Upper lobe of left lung (tissue), 6 donors: ENCODE results near the gene ADAMTS7. TPM values are rescaled to one million over a fixed set of nuclear protein-coding genes. Genes with fewer than 3 reads are reported as not detected.
A peak's percentile ranks its signal among the peaks of the same experiment; 100 is the strongest.
"Not testable (repeated sequence)": the region's sequence is repeated elsewhere in the genome, so short reads cannot be mapped to it uniquely, and the experiment has no call there.

ENCODE experiments used
- ATAC-seq, 2 donors: fragments of 200-7000 bp; cut with Tn5 transposase; one replicate each; pipeline ENCODE4 v1.9.1; 2022; ENCODE audit warnings: mild to moderate bottlenecking in 2 of 2, moderate library complexity in 2 of 2; ENCODE audit not compliant: low FRiP score in 2 of 2
- DNase-seq, 2 donors: peaks; one replicate each; pipeline ENCODE4 v3.0.0-alpha.2; 2019 to 2020
- H3K27ac ChIP-seq, 4 donors: fragments of 200-600 bp; sonication (generic); one replicate each; pipeline ENCODE4 v1.5.1; 2016 to 2019
- H3K27me3 ChIP-seq, 4 donors: fragments of 200-600 bp; sonication (generic); one replicate each; pipeline ENCODE4 v1.5.1; 2017 to 2019
- H3K36me3 ChIP-seq, 4 donors: fragments of 200-600 bp; sonication (generic); one replicate each; pipeline ENCODE4 v1.5.1; 2016 to 2019
- H3K4me1 ChIP-seq, 4 donors: fragments of 200-600 bp; sonication (generic); one replicate each; pipeline ENCODE4 v1.5.1; 2018 to 2019
- H3K4me3 ChIP-seq, 4 donors: fragments of 200-600 bp; sonication (generic); one replicate each; pipeline ENCODE4 v1.5.1; 2017 to 2019; ENCODE audit warnings: mild to moderate bottlenecking in 2 of 4, moderate library complexity in 1 of 4
- H3K9me3 ChIP-seq, 4 donors: fragments of 200-600 bp; sonication (generic); one replicate each; pipeline ENCODE4 v1.5.1; 2018 to 2019
- CTCF ChIP-seq, 6 experiments: fragments of 450-650 bp in 4 of 6; fragments of 200-600 bp in 2 of 6; sonication (generic) in 2 of 6; IDR thresholded peaks; one replicate each; pipeline ENCODE4 v1.5.1; 2016 to 2019; ENCODE audit warnings: antibody characterized with exemption in 6 of 6
- EP300 ChIP-seq, 4 donors: sonication (generic); formaldehyde crosslinking; IDR thresholded peaks; one replicate each; pipeline ENCODE4 v1.5.1; 2017; ENCODE audit warnings: antibody characterized with exemption in 4 of 4, control low read depth in 2 of 4
- POLR2A ChIP-seq, 4 donors: fragments of 450-650 bp; IDR thresholded peaks; one replicate each; pipeline ENCODE4 v1.5.1; 2016 to 2017; ENCODE audit warnings: antibody characterized with exemption in 4 of 4, mild to moderate bottlenecking in 2 of 4
- POLR2AphosphoS5 ChIP-seq, 2 donors: sonication (generic); formaldehyde crosslinking; IDR thresholded peaks; one replicate each; pipeline ENCODE4 v1.5.1; 2017; ENCODE audit warnings: antibody characterized with exemption in 2 of 2
- WGBS, 2 donors: methylation state at CpG; one replicate each; pipeline ENCODE4 v1.1.5; 2017 to 2018; 5-methylcytosine and 5-hydroxymethylcytosine counted together
- total RNA-seq, 6 donors: library from RNA; depleted of rRNA in 4 of 6; stranded (reverse); fragments of >200 nt in 4 of 6; gene quantifications; one replicate each; pipeline versions ENCODE4 v1.1.0 to v1.2.1, GENCODE V29; 2016 to 2021
- donor health status: DM: no; HTN: no; CAD: no; lungs with moderate emphysema.
- donor health status: DM: no; HTN: yes; CAD: no; lungs with severe emphysema.

Gene ADAMTS7
- total RNA-seq, 6 donors from 2014 or later = 1.8 to 10.2 (median 5.1) TPM

DNA sequence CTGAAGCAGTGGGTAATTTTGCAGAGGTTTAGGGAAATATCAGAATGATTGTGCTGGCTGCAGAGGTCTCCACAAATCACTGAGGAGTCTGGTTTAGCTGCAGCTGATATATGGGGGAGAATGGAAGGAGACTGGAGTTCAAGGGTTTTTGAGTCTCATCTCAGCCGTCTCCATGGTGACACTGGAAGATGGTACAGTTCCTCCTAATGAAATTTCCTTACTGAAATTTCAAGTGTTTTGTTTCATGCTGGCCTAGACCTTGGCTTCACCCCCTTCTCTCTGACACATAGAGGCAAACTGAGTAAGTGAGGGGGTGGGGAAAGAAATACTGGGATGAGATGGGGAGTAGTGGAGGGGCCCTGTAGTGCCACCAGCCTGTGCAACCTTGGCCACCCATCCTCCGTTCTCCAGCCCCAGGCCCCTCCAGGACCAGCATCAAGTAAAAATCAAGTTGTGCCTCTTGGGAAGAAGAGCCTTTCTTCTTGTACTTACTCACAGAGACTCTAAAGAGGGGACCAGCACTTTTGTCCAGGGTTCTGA, 43.6 kb upstream of the ADAMTS7 start:
- no peak overlapping the region for H3K27ac ChIP-seq
- DNase-seq (no peak), ATAC-seq (no peak)
- no peak for TF ChIP-seq POLR2AphosphoS5 (IDR thresholded peaks at IDR 0.05)
- no peak for TF ChIP-seq CTCF (IDR thresholded peaks at IDR 0.05)
- no peak for TF ChIP-seq POLR2A (IDR thresholded peaks at IDR 0.05)
- TF ChIP-seq EP300 (IDR thresholded peaks at IDR 0.05) = no peak
- no peaks in the 10 kb centered on the region for H3K9me3 ChIP-seq
- no peaks in the 10 kb centered on the region for H3K36me3 ChIP-seq
- no peaks in the 10 kb centered on the region for H3K4me1 ChIP-seq
- WGBS, 2 donors = 82 to 96% methylated on average over 2 of the region's 2 CpGs
- no peaks in the 10 kb centered on the region for H3K27me3 ChIP-seq
- H3K4me3 ChIP-seq = no peak overlapping the region

- no peak overlapping the region for H3K4me3 ChIP-seq
- no peaks in the 10 kb centered on the region for H3K27me3 ChIP-seq
- H3K9me3 ChIP-seq = no peaks in the 10 kb centered on the region
- DNase-seq = no peak
- no peak for TF ChIP-seq POLR2AphosphoS5 (IDR thresholded peaks at IDR 0.05)
- no peak for TF ChIP-seq CTCF (IDR thresholded peaks at IDR 0.05)
- no peak for TF ChIP-seq POLR2A (IDR thresholded peaks at IDR 0.05)
- no peak for TF ChIP-seq EP300 (IDR thresholded peaks at IDR 0.05)
- H3K4me1 ChIP-seq = no peaks in the 10 kb centered on the region
- WGBS, 2 donors = 92 to 94% methylated on average over 4 to 6 of the region's 6 CpGs
- no peaks in the 10 kb centered on the region for H3K36me3 ChIP-seq
- H3K27ac ChIP-seq = no peak overlapping the region
- ATAC-seq = no peak
These were observed 42.2 kb upstream of the ADAMTS7 start for GRCh38 chr15:78853500-78853899.

DNA sequence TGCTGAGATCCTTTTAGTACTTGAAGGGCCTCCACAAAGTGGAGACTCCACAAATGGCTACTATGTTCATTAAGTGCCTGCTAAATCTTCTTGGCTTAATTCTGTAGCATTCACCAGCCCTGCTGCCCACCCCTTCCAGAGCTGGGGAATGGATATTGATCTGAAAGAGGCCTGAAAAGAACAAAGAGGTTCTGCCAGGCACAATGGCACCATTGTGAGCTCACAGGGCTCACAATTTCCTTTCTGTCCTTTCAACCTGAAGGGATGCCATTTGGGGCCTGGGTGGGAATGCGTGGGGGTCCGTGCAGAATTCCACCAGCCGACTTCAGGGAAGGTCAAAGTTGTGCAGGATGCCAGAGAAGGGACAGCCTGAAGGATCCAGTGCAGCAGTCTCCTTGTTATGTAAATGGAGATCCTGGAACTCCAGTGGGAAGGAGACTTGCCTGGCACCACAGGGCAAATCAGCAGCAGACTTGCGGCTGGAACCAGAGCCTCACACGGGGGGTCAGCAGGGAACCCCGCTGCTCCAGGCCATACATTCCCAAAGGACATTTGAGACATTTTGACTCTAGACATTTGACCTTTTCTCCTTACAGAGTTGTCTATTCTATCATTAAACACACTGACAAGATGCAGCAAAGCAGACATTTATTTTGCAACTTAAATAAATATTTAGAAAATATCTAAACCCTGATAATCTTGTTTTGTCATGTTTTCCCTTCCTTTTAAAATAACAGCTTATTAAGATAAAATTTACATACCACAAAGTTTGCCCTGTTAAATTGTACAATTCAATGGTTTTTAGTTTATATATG, 39.9 kb upstream of the ADAMTS7 start:
- WGBS, 2 donors = 63 to 88% methylated on average over 6 of the region's 6 CpGs

GRCh38 chr15:78850352-78850751, 39.1 kb upstream of the ADAMTS7 start:
- no peak overlapping the region for H3K4me3 ChIP-seq
- H3K9me3 ChIP-seq = no peaks in the 10 kb centered on the region
- H3K27me3 ChIP-seq = no peaks in the 10 kb centered on the region
- ATAC-seq (no peak), DNase-seq (peak in 1 of 2 donors; percentile 36)
- no peaks in the 10 kb centered on the region for H3K4me1 ChIP-seq
- no peak overlapping the region for H3K27ac ChIP-seq
- WGBS, 2 donors = 65 to 72% methylated on average over 2 of the region's 2 CpGs
- no peak for TF ChIP-seq EP300 (IDR thresholded peaks at IDR 0.05)
- no peak for TF ChIP-seq POLR2A (IDR thresholded peaks at IDR 0.05)
- TF ChIP-seq POLR2AphosphoS5 (IDR thresholded peaks at IDR 0.05) = no peak
- no peak for TF ChIP-seq CTCF (IDR thresholded peaks at IDR 0.05)
- H3K36me3 ChIP-seq = no peaks in the 10 kb centered on the region

More for the DNA sequence above, 39.9 kb upstream of the ADAMTS7 start:
- no peaks in the 10 kb centered on the region for H3K4me1 ChIP-seq
- no peak overlapping the region for H3K4me3 ChIP-seq
- ATAC-seq (no peak), DNase-seq (no peak)
- no peaks in the 10 kb centered on the region for H3K27me3 ChIP-seq
- H3K9me3 ChIP-seq = no peaks in the 10 kb centered on the region
- TF ChIP-seq POLR2AphosphoS5 (IDR thresholded peaks at IDR 0.05) (no peak), CTCF (IDR thresholded peaks at IDR 0.05) (no peak), POLR2A (IDR thresholded peaks at IDR 0.05) (no peak)
- H3K36me3 ChIP-seq = no peaks in the 10 kb centered on the region
- no peak overlapping the region for H3K27ac ChIP-seq

DNA sequence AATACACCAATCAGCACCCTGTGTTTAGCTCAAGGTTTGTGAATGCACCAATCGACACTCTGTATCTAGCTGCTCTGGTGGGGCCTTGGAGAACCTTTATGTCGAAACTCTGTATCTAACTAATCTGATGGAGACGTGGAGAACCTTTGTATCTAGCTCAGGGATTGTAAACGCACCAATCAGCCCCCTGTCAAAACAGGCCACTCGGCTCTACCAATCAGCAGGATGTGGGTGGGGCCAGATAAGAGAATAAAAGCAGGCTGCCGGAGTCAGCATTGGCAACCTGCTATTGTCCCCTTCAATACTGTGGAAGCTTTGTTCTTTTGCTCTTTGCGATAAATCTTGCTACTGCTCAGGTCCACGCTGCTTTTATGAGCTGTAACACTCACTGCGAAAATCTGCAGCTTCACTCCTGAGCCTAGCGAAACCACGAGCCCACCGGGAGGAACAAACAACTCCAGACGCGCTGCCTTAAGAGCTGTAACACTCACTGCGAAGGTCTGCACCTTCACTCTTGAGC, 36.2 kb upstream of the ADAMTS7 start:
- WGBS, 2 donors = 84 to 90% methylated on average over 14 to 15 of the region's 15 CpGs
- H3K36me3 ChIP-seq, H3K9me3 ChIP-seq, H3K27ac ChIP-seq, DNase-seq, H3K4me1 ChIP-seq, H3K4me3 ChIP-seq, ATAC-seq, H3K27me3 ChIP-seq: not testable (repeated sequence)

- not testable (repeated sequence) for H3K9me3 ChIP-seq, H3K27ac ChIP-seq, H3K27me3 ChIP-seq, H3K4me3 ChIP-seq, ATAC-seq, H3K4me1 ChIP-seq, H3K36me3 ChIP-seq
- WGBS, 2 donors = 85 to 93% methylated on average over 8 to 10 of the region's 27 CpGs
- DNase-seq = peak in 1 of 2 donors; percentile 66
These were observed 35.6 kb upstream of the ADAMTS7 start for GRCh38 chr15:78846906-78847305.
